HepG2 (cell line): ENCODE results near the gene SALL4. TPM values are rescaled to one million over a fixed set of nuclear protein-coding genes. Genes with fewer than 3 reads are reported as not detected.

Experiments used
- AHDC1 ChIP-seq: sonication (generic); formaldehyde crosslinking; IDR thresholded peaks from 2 replicates; pipeline ENCODE4 v1.5.1; 2020; ENCODE audit warnings: mild to moderate bottlenecking, missing genetic modification reagents, borderline replicate concordance
- BRD4 ChIP-seq: sonication (generic); formaldehyde crosslinking; IDR thresholded peaks from 2 replicates; pipeline ENCODE4 v1.4.0; 2020; ENCODE audit warnings: missing genetic modification reagents
- DBP ChIP-seq: sonication (generic); formaldehyde crosslinking; IDR thresholded peaks from 2 replicates; pipeline ENCODE4 v1.4.0; 2020; ENCODE audit warnings: missing genetic modification reagents; ENCODE audit errors: not compliant biosample characterization
- GPBP1L1 ChIP-seq: sonication (generic); formaldehyde crosslinking; IDR thresholded peaks from 2 replicates; pipeline ENCODE4 v1.5.0; 2020; ENCODE audit warnings: mild to moderate bottlenecking, missing genetic modification reagents
- GTF3A ChIP-seq: sonication (generic); formaldehyde crosslinking; conservative IDR thresholded peaks from 2 replicates; pipeline ENCODE4 v1.4.0; 2020; ENCODE audit warnings: mild to moderate bottlenecking, missing genetic modification reagents
- IKZF1 ChIP-seq: fragments of 450-650 bp; IDR thresholded peaks from 2 replicates; pipeline ENCODE4 v1.7.1; 2016
- KDM3A ChIP-seq: IDR thresholded peaks from 2 replicates; pipeline ENCODE4 v1.6.1; 2018; ENCODE audit warnings: low read depth, missing compliant biosample characterization
- MYC ChIP-seq: sonication (generic); formaldehyde crosslinking; IDR thresholded peaks from 2 replicates; pipeline ENCODE4 v1.9.0; 2021; ENCODE audit warnings: missing genetic modification reagents, borderline replicate concordance
- POLR2AphosphoS5 ChIP-seq: IDR thresholded peaks from 2 replicates; pipeline ENCODE4 v1.6.1; 2012; ENCODE audit warnings: low read depth, low read length
- RBFOX2 ChIP-seq: fragments of 200-400 bp; formaldehyde crosslinking; IDR thresholded peaks from 2 replicates; pipeline ENCODE4 v1.6.1; 2017; ENCODE audit warnings: low read depth, mild to moderate bottlenecking, low read length
- TOE1 ChIP-seq: sonication (generic); formaldehyde crosslinking; IDR thresholded peaks from 2 replicates; pipeline ENCODE4 v1.4.0; 2020; ENCODE audit warnings: mild to moderate bottlenecking, missing genetic modification reagents
- ZNF138 ChIP-seq: sonication (generic); formaldehyde crosslinking; IDR thresholded peaks from 2 replicates; pipeline ENCODE4 v1.5.0; 2020; ENCODE audit warnings: mild to moderate bottlenecking, low read depth, missing genetic modification reagents
- ZNF142 ChIP-seq: sonication (generic); formaldehyde crosslinking; IDR thresholded peaks from 2 replicates; pipeline ENCODE4 v1.4.0; 2020; ENCODE audit warnings: missing genetic modification reagents
- ZNF430 ChIP-seq: sonication (generic); formaldehyde crosslinking; IDR thresholded peaks from 2 replicates; pipeline ENCODE4 v1.9.0; 2021; ENCODE audit warnings: mild to moderate bottlenecking, missing genetic modification reagents
- ZNF44 ChIP-seq: sonication (generic); formaldehyde crosslinking; IDR thresholded peaks from 2 replicates; pipeline ENCODE4 v1.5.1; 2020; ENCODE audit warnings: mild to moderate bottlenecking, missing genetic modification reagents
- ZNF564 ChIP-seq: sonication (generic); formaldehyde crosslinking; IDR thresholded peaks from 2 replicates; pipeline ENCODE4 v1.8.1; 2023; ENCODE audit warnings: mild to moderate bottlenecking, missing genetic modification reagents
- ZNF605 ChIP-seq: sonication (generic); formaldehyde crosslinking; IDR thresholded peaks from 2 replicates; pipeline ENCODE4 v1.8.0; 2022; ENCODE audit warnings: mild to moderate bottlenecking, missing genetic modification reagents
- ZSCAN31 ChIP-seq: sonication (generic); formaldehyde crosslinking; IDR thresholded peaks from 2 replicates; pipeline ENCODE4 v1.5.0; 2020; ENCODE audit warnings: low read depth, mild to moderate bottlenecking, missing genetic modification reagents
- polyA plus RNA-seq, 8 experiments: library from polyadenylated mRNA; depleted of rRNA in 3 of 8; stranded (reverse) in 7 of 8; unstranded in 1 of 8; fragments of >200 nt; fragmentation: Illumina TruSeq in 4 of 8; extraction: Trizol in 4 of 8; gene quantifications; 2 replicates each; pipeline versions ENCODE4 v1.2.1 to v1.2.3, GENCODE V29; 2011 to 2016; ENCODE audit warnings: low read depth in 4 of 8, missing spikeins in 1 of 8, mixed read lengths in 1 of 8; ENCODE audit not compliant: insufficient read depth in 1 of 8
- total RNA-seq, 5 experiments: library from RNA; depleted of rRNA; stranded (reverse); fragments of >200 nt; fragmentation: Illumina TruSeq; extraction: Trizol; gene quantifications; 2 replicates each; pipeline ENCODE4 v1.2.3, GENCODE V29; 2016; ENCODE audit warnings: low read depth in 1 of 5

Gene SALL4
- total and polyA plus RNA-seq, 2 of the 13 experiments (the other 11 are each of a cell fraction or from before 2014, with no cell fraction given) = 0.33 to 1.8 TPM

GRCh38 chr20:51811042-51811355, 8.7 kb upstream of the SALL4 start (continued):
- no peak for TF ChIP-seq DBP
- TF ChIP-seq POLR2AphosphoS5 = no peak
- peak; percentile 60; the same call in 1 of the 2 replicates for TF ChIP-seq KDM3A (CRISPR knock-in tag)
- TF ChIP-seq IKZF1 = no peak
- no peak; the same call in 1 of the 2 replicates for TF ChIP-seq ZNF605
- TF ChIP-seq ZNF44 (CRISPR knock-in tag) = no peak
- TF ChIP-seq ZNF138 (CRISPR knock-in tag) = no peak
- no peak for TF ChIP-seq MYC
- TF ChIP-seq BRD4 (CRISPR knock-in tag) = no peak
- TF ChIP-seq ZNF430 (CRISPR knock-in tag) = peak; percentile 75
- no peak for TF ChIP-seq ZNF142
- no peak for TF ChIP-seq ZNF564 (CRISPR knock-in tag)
- TF ChIP-seq AHDC1 = peak; percentile 97
- TF ChIP-seq GTF3A (CRISPR knock-in tag) = no peak
- no peak for TF ChIP-seq RBFOX2
- TF ChIP-seq TOE1 (CRISPR knock-in tag) = no peak
- TF ChIP-seq ZSCAN31 = no peak
- no peak for TF ChIP-seq GPBP1L1 (CRISPR knock-in tag)
